ENCODE measurements around the gene CMTM1. TPM values are rescaled to one million over a fixed set of nuclear protein-coding genes. Genes with fewer than 3 reads are reported as not detected.

The CMTM1 gene
- total RNA-seq, 1 experiment from 2014 or later: 5.6 TPM

DNA sequence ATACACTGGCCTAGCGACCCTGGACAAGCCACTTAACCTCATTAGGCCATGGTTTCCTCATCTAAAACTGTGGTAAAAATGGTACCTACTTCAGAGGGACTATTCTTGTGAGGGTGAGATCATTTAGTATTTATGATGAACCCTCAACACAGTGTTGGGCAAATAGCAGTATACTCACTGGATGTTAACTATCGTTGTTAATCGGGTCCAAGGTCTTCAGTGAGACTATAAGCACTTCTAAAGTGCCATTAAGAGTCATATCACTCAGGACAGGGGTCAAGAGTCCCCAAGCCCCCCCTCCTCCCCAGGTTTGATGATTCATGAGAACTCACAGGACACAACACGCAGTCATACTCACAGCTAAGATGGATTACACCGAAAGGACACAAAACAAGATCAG, 27.3 kb upstream of the CMTM1 start:
- no TSS peak for BruUV-seq (replicated peaks)
- no peaks in the 10 kb centered on the region for H3K27me3 Mint-ChIP-seq (ENCODE audit: insufficient read depth, unreplicated experiment)
- H3K9me3 ChIP-seq: no peaks in the 10 kb centered on the region
- peaks cover 5% of the 10 kb centered on the region for H3K4me1 ChIP-seq
- H3K36me3 Mint-ChIP-seq (ENCODE audit: insufficient read depth, unreplicated experiment): no peaks in the 10 kb centered on the region
- no peak overlapping the region for H3K27ac Mint-ChIP-seq (ENCODE audit: unreplicated experiment)
- TF ChIP-seq, protein P1, sequence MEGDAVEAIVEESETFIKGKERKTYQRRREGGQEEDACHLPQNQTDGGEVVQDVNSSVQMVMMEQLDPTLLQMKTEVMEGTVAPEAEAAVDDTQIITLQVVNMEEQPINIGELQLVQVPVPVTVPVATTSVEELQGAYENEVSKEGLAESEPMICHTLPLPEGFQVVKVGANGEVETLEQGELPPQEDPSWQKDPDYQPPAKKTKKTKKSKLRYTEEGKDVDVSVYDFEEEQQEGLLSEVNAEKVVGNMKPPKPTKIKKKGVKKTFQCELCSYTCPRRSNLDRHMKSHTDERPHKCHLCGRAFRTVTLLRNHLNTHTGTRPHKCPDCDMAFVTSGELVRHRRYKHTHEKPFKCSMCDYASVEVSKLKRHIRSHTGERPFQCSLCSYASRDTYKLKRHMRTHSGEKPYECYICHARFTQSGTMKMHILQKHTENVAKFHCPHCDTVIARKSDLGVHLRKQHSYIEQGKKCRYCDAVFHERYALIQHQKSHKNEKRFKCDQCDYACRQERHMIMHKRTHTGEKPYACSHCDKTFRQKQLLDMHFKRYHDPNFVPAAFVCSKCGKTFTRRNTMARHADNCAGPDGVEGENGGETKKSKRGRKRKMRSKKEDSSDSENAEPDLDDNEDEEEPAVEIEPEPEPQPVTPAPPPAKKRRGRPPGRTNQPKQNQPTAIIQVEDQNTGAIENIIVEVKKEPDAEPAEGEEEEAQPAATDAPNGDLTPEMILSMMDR (IDR thresholded peaks at IDR 0.05; ENCODE audit: insufficient read depth in 1 of 2, low read depth in 1 of 2, low read length in 1 of 2, severe bottlenecking in 1 of 2, unreplicated experiment in 1 of 2): no peak
- H3K4me3 Mint-ChIP-seq (ENCODE audit: unreplicated experiment): no peak overlapping the region
- no peaks in the 10 kb centered on the region for H3K9me3 Mint-ChIP-seq (ENCODE audit: unreplicated experiment)
- POLR2A ChIA-PET: no interaction called here
- H3K4me3 ChIP-seq (ENCODE audit: low read depth, low read length): no peak overlapping the region
- CTCF ChIA-PET: no interaction called here
- H3K36me3 ChIP-seq (ENCODE audit: control insufficient read depth, insufficient read depth, low read length): no peaks in the 10 kb centered on the region
- no peak for DNase-seq
- intact Hi-C loops (cut with micrococcal nuclease; ENCODE audit: unreplicated experiment): no loop called here
- peaks cover 6% of the 10 kb centered on the region for H3K4me1 Mint-ChIP-seq (ENCODE audit: low read depth, unreplicated experiment)
- no peaks in the 10 kb centered on the region for H3K27me3 ChIP-seq (replicated peaks; ENCODE audit: control insufficient read depth, insufficient read depth, low read length)

DNA sequence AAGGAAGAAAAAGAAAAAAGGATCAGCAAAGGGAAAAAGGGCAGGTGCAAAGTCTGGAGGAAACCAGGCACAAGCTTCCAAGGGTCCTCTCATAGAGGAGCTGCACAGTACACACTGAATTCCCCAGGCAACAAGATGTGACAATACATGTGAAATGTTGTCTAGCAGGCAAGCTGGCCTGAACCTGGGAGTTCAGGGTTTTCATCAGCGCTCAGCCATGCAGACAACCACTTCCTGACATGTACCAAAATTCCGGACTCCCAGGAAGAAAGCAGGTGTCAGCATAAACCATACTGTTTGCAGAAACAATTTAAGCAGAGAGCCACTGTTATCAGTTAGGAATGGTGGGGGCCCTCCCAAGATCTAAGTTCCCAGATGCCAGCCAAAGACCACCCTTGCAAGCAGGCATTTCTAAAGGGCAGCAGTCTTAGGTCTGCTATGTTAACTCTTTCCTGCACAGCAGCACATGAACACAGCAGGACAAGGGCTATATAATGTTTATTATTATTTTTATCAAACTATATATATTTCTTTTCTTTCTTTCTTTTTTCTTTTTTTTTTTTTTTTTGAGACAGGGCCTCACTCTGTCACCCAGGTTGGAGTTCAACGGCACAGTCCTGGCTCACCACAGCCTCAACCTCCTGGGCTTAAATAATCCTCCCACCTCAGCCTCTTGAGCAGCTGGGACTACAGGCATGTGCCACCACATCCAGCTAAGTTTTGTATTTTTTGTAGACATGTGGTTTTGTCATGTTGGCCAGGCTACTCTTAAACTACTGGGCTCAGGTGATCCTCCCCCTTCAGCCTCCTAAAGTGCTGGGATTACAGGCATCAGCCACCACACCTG, 26.4 kb upstream of the CMTM1 start:
- TF ChIP-seq, protein P1 (IDR thresholded peaks at IDR 0.05; ENCODE audit: insufficient read depth in 1 of 2, low read depth in 1 of 2, low read length in 1 of 2, severe bottlenecking in 1 of 2, unreplicated experiment in 1 of 2): no peak
- H3K4me3 ChIP-seq (ENCODE audit: low read depth, low read length): no peak overlapping the region
- ChIA-PET CTCF (no interaction called here), POLR2A (no interaction called here)
- no peaks in the 10 kb centered on the region for H3K9me3 ChIP-seq
- DNase-seq: no peak
- Mint-ChIP-seq H3K4me3 (ENCODE audit: unreplicated experiment) (no peak overlapping the region), H3K27me3 (ENCODE audit: insufficient read depth, unreplicated experiment) (no peaks in the 10 kb centered on the region), H3K9me3 (ENCODE audit: unreplicated experiment) (no peaks in the 10 kb centered on the region), H3K4me1 (ENCODE audit: low read depth, unreplicated experiment) (no peaks in the 10 kb centered on the region), H3K36me3 (ENCODE audit: insufficient read depth, unreplicated experiment) (no peaks in the 10 kb centered on the region), H3K27ac (ENCODE audit: unreplicated experiment) (no peak overlapping the region)
- no TSS peak for BruUV-seq (replicated peaks)
- no peaks in the 10 kb centered on the region for H3K4me1 ChIP-seq
- intact Hi-C loops (cut with micrococcal nuclease; ENCODE audit: unreplicated experiment): no loop called here
- no peaks in the 10 kb centered on the region for H3K36me3 ChIP-seq (ENCODE audit: control insufficient read depth, insufficient read depth, low read length)
- no peaks in the 10 kb centered on the region for H3K27me3 ChIP-seq (replicated peaks; ENCODE audit: control insufficient read depth, insufficient read depth, low read length)

DNA sequence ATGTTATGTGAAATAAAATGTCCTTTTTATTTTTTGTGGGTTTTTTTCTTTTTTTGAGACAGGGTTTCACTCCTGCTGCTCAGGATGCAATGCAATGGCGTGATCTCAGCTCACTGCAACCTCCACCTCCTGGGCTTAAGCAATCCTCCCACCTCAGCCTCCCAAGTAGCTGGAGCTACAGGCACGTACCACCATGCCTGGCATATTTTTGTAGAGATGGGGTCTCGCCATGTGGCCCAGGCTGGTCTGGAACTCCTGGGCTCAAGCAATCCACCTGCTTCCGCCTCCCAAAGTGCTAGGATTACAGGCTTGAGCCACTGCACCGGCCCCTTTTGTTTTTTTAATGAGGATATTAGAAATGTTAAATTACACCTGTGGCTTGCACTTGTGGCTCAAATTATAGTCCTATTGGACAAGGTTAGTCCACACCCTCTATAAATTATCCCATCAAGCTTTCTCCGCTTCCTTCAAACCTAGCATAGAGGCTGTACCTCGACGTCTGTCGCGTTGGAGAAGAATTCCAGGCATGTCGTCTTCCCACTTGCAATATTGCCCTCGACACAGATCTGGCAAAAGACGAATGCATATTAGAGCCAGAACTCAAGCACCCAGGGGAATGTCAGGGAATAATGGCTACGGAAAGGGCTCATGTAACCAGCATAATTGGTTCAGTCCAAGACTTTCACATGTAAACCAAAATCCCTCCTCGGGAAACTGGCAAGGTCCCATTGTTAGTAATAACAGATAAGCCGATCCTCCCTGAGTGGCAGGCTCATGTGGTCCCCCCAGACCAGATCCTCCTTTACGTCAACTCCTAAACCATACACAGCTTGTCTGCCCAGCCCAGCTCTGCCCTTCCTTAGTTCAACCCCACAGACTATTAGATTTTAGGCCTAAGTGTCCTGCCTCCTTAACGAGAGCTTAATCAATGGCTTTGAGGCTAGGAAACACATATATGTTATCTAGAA, 24.6 kb upstream of the CMTM1 start:
- TF ChIP-seq, protein P1 (IDR thresholded peaks at IDR 0.05; ENCODE audit: insufficient read depth in 1 of 2, low read depth in 1 of 2, low read length in 1 of 2, severe bottlenecking in 1 of 2, unreplicated experiment in 1 of 2): no peak
- ChIA-PET CTCF (no interaction called here), POLR2A (no interaction called here)
- DNase-seq: no peak
- Mint-ChIP-seq H3K27me3 (ENCODE audit: insufficient read depth, unreplicated experiment) (no peaks in the 10 kb centered on the region), H3K27ac (ENCODE audit: unreplicated experiment) (no peak overlapping the region), H3K4me1 (ENCODE audit: low read depth, unreplicated experiment) (no peaks in the 10 kb centered on the region), H3K36me3 (ENCODE audit: insufficient read depth, unreplicated experiment) (peaks cover 4% of the 10 kb centered on the region), H3K4me3 (ENCODE audit: unreplicated experiment) (no peak overlapping the region), H3K9me3 (ENCODE audit: unreplicated experiment) (no peaks in the 10 kb centered on the region)
- Histone ChIP-seq H3K4me1 (no peaks in the 10 kb centered on the region), H3K4me3 (ENCODE audit: low read depth, low read length) (no peak overlapping the region), H3K9me3 (no peaks in the 10 kb centered on the region), H3K36me3 (ENCODE audit: control insufficient read depth, insufficient read depth, low read length) (no peaks in the 10 kb centered on the region), H3K27me3 (replicated peaks; ENCODE audit: control insufficient read depth, insufficient read depth, low read length) (no peaks in the 10 kb centered on the region)
- intact Hi-C loops (cut with micrococcal nuclease; ENCODE audit: unreplicated experiment): no loop called here
- BruUV-seq (replicated peaks): no TSS peak
